ENCODE measurements around the gene STX18.
"Not testable (repeated sequence)": the region's sequence is repeated elsewhere in the genome, so short reads cannot be mapped to it uniquely, and the experiment has no call there.

The STX18 gene

DNA sequence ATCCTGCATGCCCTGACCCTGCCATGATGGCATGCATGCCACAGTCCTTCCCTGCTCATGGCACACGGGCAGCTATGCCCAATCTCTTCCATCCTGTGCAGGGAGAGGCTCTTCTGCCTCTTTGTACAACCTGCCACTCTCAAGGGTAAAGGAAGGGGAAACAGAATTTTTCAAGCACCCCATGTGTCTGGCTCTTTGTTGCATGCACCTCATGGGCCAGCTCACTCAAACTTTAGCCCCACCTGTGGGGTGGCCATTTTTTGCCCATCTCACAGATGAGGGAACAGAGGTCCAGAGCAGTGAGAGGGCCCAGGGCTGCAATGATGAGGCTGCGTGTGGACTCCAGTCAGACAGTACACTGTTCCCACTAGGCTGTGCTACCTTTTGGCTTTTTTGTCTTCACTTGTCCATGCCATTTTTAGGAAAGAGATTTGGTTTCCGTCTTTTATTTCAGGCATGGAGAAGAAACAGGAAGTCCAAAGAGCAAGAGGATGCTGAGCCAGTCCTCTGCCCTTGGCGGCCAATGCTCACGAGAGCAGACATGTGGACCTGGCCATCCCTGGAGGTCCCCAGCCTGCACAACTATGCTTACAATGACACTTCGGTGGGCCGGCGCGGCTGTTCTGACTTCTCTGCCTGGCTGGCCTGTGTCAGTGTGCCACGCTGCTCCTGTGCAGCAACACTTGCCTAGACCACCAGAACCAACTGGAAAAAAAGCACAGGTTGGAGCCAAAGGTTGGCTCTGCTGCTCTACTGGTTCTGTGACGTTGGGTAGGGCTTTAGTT lies 109.3 kb downstream of the STX18 start:
- DNase-seq = no peak

DNA sequence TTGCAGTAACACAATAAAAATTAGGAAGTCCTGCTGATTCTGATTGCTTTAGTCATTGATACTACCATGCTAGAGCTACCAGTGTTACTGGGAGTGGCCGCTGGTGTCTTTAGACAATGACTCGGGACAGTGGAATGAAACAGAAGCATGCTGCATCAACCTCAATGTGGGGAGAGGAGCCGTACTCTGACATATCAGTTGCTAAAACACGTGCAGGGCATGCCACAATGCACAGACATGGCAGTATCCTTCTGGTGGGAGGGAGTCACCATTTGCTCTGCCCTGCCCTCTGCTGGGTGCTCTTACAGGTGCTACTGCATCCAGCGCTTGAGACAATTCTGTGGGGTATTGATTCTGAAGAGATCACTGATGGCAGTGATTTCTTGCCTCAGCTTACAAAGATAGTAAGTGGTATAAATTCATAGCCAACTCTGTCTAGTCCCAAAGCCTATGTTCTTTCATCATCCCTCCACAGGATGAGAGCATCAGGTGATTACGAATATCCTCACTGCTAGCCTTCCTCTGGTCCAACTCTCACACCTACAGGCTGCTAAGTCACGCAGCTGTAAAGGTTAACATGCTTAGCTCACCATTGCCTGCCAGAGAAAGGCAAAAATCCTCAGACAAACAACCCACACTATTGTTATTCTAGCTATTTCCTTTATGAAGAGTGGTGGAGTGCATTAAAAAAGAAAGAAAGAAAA lies 111.2 kb downstream of the STX18 start:
- peak; percentile 50 for DNase-seq

DNA sequence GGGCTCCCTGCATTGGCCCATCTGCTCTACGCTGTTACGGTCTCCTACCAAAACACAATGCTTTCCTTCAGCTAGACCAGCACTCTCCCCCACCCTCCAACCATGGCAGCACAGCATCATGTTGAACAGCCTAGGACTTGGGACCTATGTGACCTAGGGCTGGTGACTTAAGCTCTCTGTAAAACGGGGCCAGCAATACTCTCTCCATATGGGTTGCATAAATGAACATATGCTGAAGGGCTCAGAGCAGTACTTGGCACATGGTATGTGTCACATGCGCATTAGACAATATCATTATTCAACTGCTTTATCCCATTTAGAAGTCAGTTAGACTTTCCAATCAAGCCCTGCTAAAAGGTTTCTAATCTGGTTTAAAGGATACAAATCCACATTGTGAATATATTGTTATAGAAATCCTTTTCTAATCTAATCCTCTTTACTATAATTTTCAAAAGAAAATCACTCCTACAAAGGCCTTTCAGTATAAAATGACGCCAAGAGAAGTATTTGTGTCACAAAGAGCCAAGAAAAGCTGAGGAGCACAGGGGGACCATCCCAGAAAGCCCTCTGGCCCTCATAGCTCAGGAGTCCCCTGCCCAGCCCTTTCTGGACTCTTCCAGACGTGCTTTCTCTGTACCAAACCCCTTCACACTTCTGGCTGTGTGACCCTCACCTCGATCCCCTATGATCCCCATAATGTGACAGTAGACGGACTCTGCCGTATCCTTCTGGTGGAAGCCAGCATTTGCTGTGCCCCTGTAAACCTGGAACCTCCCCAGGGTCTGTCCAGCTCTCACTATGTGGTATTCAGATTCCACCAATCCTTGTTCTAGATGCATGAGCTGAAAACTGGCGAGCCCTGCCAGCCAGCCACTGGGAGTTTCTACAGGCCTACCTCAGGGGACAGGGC lies 112.6 kb downstream of the STX18 start:
- no peak for DNase-seq

DNA sequence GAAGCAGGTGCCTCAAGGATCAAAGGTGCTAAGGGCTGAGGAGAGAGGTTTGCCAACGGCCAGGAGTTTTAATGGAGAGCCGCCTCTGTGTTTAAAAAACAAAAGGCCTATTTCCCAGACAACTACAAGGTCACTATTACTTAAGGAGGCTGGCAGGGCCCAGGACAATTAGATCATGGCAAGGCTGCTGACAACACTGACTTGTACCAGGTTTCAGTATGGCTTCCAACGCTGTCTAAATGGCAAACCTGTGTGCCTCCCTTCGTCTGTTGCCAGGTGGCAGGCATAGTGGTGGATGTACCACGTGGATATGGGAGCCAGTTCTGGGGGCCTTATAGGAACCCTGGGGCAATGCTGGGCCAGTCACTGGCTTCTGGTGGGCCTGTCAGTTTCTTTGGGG lies 114.0 kb downstream of the STX18 start:
- DNase-seq = no peak

DNA sequence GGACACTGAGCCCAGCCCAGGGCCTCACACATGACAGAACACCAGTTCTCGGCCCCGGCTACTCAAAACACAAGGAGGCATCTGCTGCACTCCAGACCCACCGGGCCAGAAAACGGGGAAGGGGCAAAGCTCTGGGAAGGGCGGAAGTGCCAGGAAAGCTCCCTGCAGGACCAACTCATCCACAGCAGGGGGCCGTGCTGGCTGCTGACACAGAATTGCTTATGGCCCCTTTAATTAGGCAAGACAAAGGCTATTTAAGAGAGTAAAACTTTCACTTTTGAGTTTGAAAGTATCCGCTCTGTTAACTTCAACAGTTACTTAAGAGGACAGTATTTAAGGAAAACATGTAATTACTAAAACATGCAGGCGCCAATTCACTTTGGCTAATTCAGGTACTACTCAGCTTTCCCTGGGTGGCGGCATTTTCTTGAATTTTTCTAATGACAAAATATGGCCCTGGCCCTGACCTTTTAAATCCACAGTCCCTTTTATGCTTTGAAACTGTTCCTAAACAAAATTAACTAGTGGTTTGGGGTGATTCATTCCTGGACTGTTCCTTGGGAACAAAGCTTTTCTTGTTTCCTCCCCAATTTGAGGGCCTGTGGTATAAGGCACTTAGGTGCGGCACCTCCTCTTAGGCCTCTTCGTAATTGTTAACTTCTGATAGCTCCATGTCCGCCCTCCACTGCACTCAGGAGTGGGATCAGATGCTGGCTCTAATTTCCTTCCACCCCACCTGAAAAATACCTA lies 114.6 kb downstream of the STX18 start:
- no peak for DNase-seq

DNA sequence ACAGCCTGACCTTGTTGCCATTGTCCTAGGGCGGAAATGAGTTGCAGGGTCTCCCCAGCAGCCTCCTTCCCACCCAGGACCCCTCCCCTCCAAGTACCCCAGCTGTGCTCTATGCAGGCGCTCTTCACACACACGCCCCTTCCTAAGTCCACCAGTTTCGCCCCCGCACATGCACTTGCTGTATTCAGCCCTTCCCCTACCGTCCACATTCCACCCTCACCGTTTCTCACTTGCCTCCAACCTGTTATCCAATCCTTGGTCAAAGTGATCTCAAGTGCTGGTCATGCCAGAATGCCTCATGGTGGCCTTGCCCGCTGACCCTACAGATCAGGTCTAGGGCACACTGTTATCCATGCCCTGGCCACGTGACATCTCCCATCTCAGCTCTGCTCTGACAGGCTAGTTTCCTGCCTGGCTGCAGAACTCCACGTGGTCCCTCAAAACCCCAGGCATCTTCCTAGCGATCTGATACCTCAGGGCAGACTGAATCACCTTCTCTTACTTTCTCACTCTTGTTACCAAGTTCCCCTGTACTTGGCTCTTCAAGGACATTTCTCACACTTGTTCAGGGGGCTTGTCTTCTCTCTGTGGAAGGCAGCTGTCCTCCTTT lies 115.2 kb downstream of the STX18 start:
- no peak for DNase-seq

DNA sequence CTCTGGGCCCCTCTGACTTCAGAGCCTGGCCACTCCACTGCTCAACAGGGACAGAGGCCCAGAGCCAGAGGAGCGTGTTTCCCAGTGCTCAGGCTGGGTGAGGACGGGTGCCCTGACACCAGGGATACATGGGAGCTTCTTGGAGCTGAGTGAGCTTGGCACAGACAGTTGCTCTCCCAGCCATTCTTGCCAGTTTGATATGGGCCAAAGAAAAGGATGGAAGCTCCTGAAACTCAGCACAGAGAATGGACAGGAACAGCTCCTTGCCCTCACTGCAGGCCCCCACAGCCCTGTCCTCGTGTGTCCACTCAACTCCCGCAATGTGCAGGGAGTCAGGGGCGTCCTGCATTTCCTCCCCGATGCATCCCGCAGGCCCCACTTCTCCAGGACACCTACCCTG lies 116.2 kb downstream of the STX18 start:
- no peak for DNase-seq

DNA sequence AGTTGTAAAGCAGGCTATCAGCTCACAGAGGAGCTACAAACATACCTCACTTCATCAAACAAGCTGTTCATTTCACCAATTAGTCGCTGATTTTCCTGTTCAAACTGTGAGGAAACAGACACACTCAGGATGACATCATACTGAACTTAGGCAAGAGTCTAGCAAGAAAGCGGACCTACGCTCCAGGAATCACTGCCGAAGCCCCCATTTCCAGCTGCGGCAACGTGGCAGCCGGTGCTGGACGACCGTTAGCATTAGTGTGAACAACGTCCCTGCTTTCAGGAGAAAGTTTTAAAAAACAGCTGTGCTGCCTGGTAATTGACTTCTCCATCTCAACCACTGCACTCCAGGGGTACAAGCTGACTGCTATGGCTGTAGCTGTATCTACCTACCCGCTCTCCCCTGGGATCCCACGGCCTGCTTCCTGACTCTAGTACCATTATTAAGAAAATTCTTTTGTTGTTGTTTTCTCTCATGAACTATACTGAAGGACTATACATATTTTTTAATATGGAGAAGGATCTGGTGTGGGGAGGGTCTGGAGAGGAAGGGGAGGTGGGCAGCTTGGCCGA lies 116.6 kb downstream of the STX18 start:
- no peak for DNase-seq

DNA sequence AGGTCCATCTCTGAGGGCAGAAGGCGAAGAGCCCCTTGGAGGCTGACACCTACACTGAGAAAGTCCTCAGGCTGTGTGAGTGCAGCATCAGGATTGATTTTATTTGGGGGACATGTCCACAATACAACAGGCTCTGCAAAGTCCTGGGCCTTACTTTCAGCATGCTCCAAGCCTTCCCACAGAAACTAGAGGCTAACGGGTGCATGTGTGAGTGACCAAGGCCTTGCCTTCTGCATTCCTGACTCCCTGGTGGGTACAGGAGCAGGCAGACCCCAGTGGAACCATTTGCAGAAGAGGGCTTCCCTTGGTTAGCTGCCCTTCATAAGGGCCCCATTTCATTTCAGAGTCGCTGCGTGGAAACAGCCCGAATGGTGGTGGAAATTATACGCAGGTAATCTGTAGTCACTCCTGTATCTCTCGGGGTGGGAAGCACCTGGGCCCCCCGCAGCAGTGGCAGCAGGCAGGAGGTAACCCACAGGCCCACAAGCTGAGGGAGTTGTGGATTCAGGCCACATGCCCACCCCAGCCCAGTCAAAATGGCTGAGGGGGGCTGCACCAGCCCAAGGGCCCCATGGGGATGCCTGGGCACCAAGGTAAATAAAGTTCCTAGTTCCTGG lies 117.2 kb downstream of the STX18 start:
- DNase-seq = no peak

DNA sequence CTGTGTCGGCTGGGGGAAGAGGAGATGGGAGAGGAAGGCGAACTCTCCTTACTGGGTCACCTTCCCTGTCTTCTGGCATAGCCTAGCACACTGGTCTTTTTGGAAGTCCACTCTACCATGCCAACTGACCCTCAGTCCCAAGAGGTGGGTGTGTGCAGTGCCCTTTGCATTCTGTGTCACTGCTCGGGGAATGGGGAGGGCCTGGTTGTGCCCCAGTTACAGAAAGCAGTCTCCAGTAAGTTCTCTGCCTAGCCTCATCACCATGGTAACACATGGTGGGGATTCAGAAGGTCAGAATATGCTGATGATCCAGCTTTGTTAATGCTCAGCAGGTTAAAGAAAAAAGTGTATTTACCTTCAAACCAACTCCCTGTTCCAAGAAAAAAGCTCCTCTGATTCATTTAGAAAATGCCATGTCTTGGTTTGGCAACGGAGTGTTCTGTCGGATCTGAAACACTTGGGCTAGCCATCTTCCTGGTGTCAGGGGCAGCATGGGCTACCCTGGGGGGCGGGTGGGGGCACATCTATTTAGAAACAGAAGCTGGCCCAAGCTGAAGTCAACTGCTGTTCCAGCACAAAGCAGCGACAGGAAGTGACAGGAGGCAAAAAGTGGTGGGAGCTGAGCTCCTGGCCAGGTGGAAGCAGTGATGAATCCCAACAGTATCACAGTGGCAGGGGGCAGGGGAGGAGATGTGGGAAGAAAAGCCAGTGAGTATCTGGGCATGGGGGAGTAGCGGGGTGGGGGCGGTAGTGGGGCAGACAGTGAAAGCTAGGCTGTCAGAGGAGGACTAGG lies 117.9 kb downstream of the STX18 start:
- DNase-seq = no peak

DNA sequence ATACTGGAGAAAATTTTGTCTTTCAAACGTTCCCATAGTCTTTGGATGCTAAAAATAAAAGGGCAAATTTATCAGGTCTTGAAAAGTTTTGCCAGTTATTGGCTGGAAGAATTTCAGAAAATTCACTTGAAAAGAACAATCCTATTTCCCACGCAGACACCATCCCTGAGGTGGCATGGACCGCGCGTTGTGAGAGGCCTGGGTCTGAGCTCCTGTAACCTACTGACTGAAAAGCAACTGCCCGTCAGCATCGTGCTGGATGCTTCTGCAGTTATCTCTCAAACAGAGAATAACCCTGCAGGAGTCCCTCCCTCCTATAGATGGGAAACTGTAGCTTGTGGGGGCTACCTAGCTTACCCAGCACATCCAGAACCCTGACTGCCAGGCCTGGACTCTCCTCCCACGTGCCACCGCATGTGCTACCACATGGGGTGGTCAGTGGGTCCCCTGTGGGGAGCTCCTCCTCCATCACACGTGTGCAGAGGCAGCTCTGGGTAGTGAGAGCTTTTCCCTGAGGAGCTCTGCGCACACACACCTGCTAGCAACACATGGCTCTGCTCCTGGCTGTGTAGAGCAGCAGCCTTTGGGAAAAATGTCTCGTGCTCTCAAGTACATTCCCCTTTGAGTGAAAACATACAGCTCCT lies 118.9 kb downstream of the STX18 start:
- DNase-seq = no peak

DNA sequence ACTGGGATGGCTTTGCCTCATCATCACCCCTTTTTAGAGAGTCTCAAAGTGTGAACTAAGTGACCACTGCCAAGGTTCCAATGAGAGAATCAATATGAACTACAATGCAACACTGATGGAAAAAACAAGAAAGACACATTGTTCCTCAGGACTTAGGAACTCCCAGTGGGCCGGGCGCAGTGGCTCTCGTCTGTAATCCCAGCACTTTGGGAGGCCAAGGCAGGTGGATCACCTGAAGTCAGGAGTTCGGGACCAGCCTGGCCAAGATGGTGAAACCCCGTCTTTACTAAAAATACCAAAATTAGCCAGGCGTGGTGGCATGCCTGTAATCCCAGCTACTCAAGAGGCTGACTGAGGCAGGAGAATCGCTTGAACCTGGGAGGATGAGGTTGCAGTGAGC lies 119.7 kb downstream of the STX18 start:
- not testable (repeated sequence) for DNase-seq

DNA sequence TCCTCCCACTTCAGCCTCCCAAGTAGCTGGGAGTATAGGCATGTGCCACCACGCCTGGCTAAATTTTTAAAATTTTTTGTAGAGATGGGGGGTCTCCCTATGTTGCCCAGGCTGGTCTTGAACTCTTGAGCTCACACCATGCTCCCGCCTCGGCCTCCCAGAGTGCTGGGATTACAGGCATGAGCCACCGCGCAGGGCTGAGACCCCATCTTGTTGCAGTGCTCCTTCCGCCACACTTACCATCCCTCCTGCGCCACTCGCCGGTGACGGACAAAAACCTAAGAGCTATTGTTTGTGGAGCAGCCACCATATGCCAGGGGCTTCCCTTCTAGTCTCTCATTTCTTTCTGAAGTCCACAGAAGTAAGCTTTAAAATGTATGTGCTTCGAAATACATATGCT lies 120.5 kb downstream of the STX18 start:
- DNase-seq = no peak

DNA sequence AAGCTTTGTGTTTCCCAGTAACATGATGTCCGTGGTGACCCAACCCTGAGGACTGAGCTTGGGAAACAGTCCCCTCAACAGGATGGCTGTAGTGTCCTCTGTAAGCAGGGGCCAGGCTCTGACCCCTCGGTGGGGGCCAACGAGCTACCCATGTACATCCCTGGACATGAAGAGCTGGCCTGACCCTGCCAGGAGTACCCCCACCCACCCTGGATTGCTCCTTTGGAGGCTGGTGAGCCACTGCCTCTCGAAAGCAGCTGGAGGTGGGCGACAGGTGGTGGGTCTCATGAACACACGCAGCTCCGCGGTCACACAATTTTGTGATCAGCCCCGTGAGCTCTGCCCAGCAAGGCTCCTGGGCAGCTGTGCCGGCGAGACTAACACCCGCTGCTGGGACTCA lies 121.4 kb downstream of the STX18 start:
- DNase-seq = no peak

DNA sequence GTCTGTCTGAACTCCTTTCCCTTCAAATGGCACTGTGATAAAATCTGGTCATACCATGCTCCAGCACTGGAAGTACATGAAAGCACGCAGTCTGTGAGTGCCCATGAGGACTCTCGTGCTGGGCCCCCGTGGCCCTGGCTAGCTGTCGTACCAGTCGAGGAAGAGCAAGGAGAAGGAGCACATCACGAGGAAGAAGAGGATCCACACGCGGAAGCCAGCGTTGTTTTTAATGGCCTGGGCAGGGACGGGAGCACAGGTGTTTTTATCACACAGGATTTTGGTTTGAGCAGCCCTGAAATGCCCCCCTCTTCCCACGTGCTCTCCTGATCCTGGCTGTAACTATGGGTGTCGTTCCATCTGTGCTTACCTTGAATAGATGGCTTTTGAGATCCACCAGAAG lies 122.0 kb downstream of the STX18 start:
- no peak for DNase-seq

DNA sequence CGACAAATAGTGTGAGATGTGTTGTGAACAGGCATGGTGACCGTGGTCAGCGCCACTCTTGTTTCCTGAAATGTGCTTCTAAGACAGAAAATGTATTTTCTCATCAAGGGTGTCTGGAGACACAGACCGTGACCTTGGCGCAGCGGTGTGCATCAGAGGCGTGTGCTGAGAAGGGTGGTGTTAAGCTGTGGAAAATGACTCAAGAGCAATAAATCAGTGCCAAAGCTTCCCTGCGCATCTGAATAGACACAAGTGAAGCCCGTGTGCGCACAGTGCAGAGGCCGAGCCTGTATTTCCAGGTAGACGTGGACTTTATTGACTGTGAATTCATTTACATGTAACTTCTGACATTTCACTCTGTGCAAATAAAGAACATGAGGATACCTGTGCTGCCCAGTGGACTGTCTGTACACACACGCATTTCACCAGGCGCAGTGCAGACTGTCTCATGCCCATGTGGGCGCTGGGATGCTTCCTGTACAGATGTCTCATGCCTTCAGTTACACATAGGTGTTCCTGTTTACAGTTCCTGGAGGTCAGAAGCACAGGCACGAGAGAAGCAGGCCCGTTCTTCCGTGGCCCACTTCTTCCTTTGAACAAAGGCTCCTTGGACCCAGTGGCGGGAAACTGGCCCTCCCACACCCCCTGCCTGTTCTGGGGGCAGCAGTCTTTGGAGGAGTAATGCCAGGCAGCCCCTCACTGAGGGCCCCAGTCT lies 123.0 kb downstream of the STX18 start:
- no peak for DNase-seq

DNA sequence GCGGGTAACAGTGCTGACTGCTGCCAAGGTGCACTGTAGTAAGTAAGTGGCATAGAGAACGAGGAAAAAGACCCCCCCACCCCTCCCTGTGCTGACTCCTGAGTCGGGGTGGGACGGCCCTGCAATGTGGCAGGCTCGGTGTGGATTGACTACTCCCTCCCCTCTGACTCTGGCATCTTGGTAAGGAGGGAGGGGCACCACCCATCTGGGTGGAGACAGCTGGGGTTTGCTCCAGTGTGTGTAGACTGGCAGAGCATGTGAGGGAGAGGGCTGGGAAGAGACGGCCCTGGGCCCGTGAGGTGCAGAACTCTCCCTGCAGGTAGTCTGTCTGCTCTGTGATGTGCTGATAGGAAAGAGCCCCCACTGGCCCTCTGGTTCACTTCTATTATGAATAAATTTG lies 124.0 kb downstream of the STX18 start:
- DNase-seq = no peak

DNA sequence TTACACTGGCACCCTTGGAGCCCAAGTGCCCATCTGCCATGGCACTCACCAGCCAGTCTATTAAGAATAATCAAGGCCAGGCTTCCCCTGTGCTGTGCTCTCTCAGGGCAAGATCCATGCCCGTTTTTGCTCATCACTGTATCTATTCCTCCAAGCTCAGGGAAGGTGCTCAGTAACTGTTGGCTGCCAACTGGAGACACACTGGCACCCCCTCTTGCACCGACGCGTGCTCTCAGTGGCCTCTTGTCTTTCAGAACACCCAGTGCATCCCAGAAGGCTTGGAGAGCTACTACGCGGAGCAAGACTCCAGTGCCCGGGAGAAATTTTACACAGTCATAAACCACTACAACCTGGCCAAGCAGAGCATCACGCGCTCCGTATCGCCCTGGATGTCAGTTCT lies 124.9 kb downstream of the STX18 start:
- no peak for DNase-seq

All from activated CD8-positive, alpha-beta memory T cell treated with anti-CD3 and anti-CD28 coated beads, Interleukin-2, amount 50 U/mL, for 4 hours (primary cell).